ENCODE measurements around the gene NIPBL. TPM values are rescaled to one million over a fixed set of nuclear protein-coding genes. Genes with fewer than 3 reads are reported as not detected.
"Not testable (repeated sequence)": the region's sequence is repeated elsewhere in the genome, so short reads cannot be mapped to it uniquely, and the experiment has no call there.

The NIPBL gene
- total RNA-seq, 2 experiments from 2014 or later, result 54.1 to 55.9 TPM

DNA sequence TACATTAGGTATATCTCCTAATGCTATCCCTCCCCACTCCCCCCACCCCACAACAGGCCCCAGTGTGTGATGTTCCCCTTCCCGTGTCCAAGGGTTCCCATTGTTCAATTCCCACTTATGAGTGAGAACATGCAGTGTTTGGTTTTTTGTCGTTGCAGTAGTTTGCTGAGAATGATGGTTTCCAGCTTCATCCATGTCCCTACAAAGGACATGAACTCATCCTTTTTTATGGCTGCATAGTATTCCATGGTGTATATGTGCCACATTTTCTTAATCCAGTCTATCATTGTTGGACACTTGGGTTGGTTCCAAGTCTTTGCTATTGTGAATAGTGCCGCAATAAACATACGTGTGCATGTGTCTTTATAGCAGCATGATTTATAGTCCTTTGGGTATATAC, 40.0 kb downstream of the NIPBL start:
- H3K36me3 Mint-ChIP-seq (ENCODE audit: low read depth), result peaks cover 13% of the 10 kb centered on the region
- CTCF ChIA-PET; H3K27ac Mint-ChIP-seq; POLR2A ChIA-PET; ATAC-seq; H3K9me3 Mint-ChIP-seq (ENCODE audit: insufficient read depth); H3K4me3 Mint-ChIP-seq; H3K4me1 Mint-ChIP-seq (ENCODE audit: low read depth); DNase-seq; H3K27me3 Mint-ChIP-seq (ENCODE audit: low read depth): not testable (repeated sequence)

DNA sequence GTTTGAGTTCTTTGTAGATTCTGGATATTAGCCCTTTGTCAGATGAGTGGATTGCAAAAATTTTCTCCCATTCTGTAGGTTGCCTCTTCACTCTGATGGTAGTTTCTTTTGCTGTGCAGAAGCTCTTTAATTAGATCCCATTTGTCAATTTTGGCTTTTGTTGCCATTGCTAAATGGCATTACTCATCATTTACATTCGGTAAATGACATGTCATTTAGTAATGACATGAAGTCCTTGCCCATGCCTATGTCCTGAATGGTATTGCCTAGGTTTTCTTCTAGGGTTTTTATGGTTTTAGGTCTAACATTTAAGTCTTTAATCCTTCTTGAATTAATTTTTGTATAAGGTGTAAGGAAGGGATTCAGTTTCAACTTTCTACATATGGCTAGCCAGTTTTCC, 40.8 kb downstream of the NIPBL start:
- H3K9me3 Mint-ChIP-seq (ENCODE audit: insufficient read depth); H3K27ac Mint-ChIP-seq; H3K4me1 Mint-ChIP-seq (ENCODE audit: low read depth); CTCF ChIA-PET; DNase-seq; ATAC-seq; POLR2A ChIA-PET; H3K27me3 Mint-ChIP-seq (ENCODE audit: low read depth); H3K4me3 Mint-ChIP-seq: not testable (repeated sequence)
- H3K36me3 Mint-ChIP-seq (ENCODE audit: low read depth), result peaks cover 13% of the 10 kb centered on the region

DNA sequence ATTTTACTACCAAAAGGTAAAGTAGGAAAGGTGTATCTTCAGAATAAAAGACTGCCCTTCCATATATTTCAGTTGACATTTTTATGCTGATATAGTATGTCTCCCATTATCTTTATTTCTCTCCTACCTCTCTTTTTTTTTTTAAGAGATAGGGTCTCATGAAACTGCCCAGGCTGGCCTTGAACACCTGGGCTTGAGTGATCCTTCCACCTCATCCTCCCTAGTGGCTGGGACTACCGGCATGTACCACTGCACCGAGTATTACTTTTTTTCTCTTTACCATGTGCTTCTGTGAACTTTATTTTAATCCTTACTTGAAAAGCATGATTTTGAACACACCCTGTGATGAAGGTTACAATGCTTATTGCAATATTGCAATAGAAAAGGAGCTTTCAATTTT, 42.7 kb downstream of the NIPBL start:
- CTCF ChIA-PET, result no interaction called here
- Mint-ChIP-seq H3K27ac (no peak overlapping the region), H3K9me3 (ENCODE audit: insufficient read depth) (no peaks in the 10 kb centered on the region), H3K27me3 (ENCODE audit: low read depth) (no peaks in the 10 kb centered on the region), H3K4me1 (ENCODE audit: low read depth) (peaks cover 4% of the 10 kb centered on the region), H3K36me3 (ENCODE audit: low read depth) (peaks cover 13% of the 10 kb centered on the region), H3K4me3 (no peak overlapping the region)
- DNase-seq, result no peak
- POLR2A ChIA-PET, result no interaction called here
- ATAC-seq, result no peak

DNA sequence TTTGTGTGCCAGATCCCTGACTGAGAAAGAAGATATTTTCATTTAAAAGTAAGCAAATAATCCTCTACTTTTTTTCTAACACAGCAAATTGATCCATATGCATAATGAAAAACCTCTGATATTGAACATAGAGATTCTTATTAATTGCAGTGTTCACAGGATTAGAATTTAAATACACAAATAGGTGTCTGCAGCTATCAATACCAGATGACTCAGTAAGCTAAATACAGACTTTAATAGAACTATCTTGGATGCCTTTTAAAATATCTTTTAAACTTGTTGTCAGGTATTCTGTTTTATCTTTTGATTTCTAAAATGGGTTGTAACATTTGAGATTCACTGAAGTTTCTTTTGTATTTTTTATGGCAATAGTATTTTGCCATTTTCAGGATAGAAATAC, 43.1 kb downstream of the NIPBL start:
- Mint-ChIP-seq H3K27ac (no peak overlapping the region), H3K9me3 (ENCODE audit: insufficient read depth) (no peaks in the 10 kb centered on the region), H3K36me3 (ENCODE audit: low read depth) (peaks cover 13% of the 10 kb centered on the region), H3K4me1 (ENCODE audit: low read depth) (peaks cover 4% of the 10 kb centered on the region), H3K4me3 (no peak overlapping the region), H3K27me3 (ENCODE audit: low read depth) (no peaks in the 10 kb centered on the region)
- ATAC-seq, result no peak
- POLR2A ChIA-PET, result no interaction called here
- no peak for DNase-seq
- CTCF ChIA-PET, result no interaction called here

DNA sequence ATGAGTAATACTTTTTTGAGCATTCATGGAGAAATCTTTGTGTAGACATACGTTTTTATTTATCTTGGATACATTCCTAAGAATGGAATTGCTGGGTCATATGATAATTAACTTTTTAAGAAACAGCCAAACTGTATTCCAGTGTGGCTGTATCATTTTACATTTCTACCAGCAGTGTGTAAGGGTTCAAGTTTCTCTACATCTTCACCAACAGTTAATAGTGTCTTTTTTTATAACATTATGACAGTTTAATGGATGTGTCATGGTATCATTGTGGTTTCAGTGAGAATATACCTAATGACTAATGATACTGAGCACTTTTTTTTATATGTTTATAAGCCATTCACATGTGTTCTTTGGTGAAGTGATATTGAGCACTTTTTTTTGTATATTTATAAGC, 52.4 kb downstream of the NIPBL start:
- ATAC-seq, result no peak
- DNase-seq, result no peak
- CTCF ChIA-PET, result interaction anchor here (1.2 kb wide), 1 partner anchor 17 kb away, joined by 3 read pairs; no protein-coding TSS in a partner anchor
- no peak overlapping the region for H3K27ac Mint-ChIP-seq
- POLR2A ChIA-PET, result no interaction called here
- no peak overlapping the region for H3K4me3 Mint-ChIP-seq
- no peaks in the 10 kb centered on the region for H3K27me3 Mint-ChIP-seq (ENCODE audit: low read depth)
- H3K9me3 Mint-ChIP-seq (ENCODE audit: insufficient read depth), result peaks cover 12% of the 10 kb centered on the region
- peaks cover 7% of the 10 kb centered on the region for H3K4me1 Mint-ChIP-seq (ENCODE audit: low read depth)
- peaks cover 13% of the 10 kb centered on the region for H3K36me3 Mint-ChIP-seq (ENCODE audit: low read depth)

DNA sequence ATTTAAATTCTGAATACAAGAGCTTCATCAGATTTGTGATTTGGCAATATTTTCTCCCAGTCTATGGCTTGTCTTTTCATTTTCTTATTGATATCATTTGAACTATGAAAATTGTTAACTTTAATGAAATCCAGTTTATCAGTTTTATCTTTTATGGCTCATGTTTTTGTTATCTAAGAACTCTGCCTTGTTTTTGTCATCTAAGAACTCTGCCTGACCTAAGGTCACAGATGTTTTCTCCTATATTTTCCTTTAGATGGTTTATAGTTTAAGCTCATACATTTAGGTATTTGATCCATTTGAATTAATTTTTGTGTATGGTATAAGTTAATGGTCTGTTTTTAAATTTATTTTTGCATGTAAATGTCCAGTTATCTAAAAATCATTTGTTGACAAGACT, 52.9 kb downstream of the NIPBL start:
- no peaks in the 10 kb centered on the region for H3K27me3 Mint-ChIP-seq (ENCODE audit: low read depth)
- no peak overlapping the region for H3K27ac Mint-ChIP-seq
- POLR2A ChIA-PET, result no interaction called here
- no peak for ATAC-seq
- no peak overlapping the region for H3K4me3 Mint-ChIP-seq
- peaks cover 12% of the 10 kb centered on the region for H3K9me3 Mint-ChIP-seq (ENCODE audit: insufficient read depth)
- peaks cover 13% of the 10 kb centered on the region for H3K36me3 Mint-ChIP-seq (ENCODE audit: low read depth)
- peaks cover 7% of the 10 kb centered on the region for H3K4me1 Mint-ChIP-seq (ENCODE audit: low read depth)
- no peak for DNase-seq
- CTCF ChIA-PET, result interaction anchor here (1.2 kb wide), 1 partner anchor 16 kb away, joined by 3 read pairs; no protein-coding TSS in a partner anchor

DNA sequence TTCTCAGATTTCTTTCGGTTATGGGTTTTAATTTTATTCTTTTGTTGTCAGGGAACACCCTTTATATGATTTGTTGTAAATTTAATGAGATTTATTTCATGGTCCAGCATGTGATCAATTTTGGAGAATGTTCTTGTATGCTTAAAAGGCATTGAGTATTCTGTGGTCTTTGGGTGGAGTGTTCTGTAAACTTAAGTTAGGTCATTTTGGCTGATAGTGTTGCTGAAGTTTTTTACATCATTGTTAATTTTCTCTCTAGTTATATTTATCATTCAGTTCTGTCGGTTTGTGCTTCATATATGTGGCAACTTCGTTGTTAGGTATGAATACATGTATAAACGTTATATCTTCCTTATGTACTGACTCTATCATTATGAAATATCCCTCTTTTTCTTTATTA, 55.5 kb downstream of the NIPBL start:
- DNase-seq (no peak), ATAC-seq (no peak)
- ChIA-PET POLR2A (no interaction called here), CTCF (no interaction called here)
- Mint-ChIP-seq H3K4me3 (no peak overlapping the region), H3K27me3 (ENCODE audit: low read depth) (no peaks in the 10 kb centered on the region), H3K36me3 (ENCODE audit: low read depth) (peaks cover 8% of the 10 kb centered on the region), H3K27ac (no peak overlapping the region), H3K9me3 (ENCODE audit: insufficient read depth) (peaks cover 12% of the 10 kb centered on the region), H3K4me1 (ENCODE audit: low read depth) (peaks cover 11% of the 10 kb centered on the region)

DNA sequence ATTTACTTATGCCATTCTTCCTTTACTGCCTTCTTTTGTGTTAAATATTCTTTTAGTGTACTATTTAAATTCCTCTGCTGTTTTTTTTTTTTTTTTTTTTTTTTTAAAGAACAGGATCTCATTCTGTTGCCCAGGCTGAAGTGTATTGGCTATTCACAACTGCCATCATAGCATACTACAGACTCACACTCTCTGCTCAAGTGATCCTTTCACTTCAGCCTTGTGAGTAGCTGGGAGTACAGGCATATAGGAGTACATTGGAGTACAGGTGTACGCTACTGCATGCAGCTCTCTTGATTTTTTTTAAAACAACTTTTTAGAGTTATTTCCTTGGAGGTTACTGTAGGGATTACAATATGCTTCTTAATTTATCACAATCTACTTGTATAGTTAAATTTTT, 56.1 kb downstream of the NIPBL start:
- no peak overlapping the region for H3K27ac Mint-ChIP-seq
- peaks cover 14% of the 10 kb centered on the region for H3K9me3 Mint-ChIP-seq (ENCODE audit: insufficient read depth)
- ChIA-PET CTCF (no interaction called here), POLR2A (no interaction called here)
- H3K27me3 Mint-ChIP-seq (ENCODE audit: low read depth), result no peaks in the 10 kb centered on the region
- DNase-seq (no peak), ATAC-seq (no peak)
- H3K36me3 Mint-ChIP-seq (ENCODE audit: low read depth), result peaks cover 11% of the 10 kb centered on the region
- H3K4me3 Mint-ChIP-seq, result no peak overlapping the region
- H3K4me1 Mint-ChIP-seq (ENCODE audit: low read depth), result peaks cover 12% of the 10 kb centered on the region

DNA sequence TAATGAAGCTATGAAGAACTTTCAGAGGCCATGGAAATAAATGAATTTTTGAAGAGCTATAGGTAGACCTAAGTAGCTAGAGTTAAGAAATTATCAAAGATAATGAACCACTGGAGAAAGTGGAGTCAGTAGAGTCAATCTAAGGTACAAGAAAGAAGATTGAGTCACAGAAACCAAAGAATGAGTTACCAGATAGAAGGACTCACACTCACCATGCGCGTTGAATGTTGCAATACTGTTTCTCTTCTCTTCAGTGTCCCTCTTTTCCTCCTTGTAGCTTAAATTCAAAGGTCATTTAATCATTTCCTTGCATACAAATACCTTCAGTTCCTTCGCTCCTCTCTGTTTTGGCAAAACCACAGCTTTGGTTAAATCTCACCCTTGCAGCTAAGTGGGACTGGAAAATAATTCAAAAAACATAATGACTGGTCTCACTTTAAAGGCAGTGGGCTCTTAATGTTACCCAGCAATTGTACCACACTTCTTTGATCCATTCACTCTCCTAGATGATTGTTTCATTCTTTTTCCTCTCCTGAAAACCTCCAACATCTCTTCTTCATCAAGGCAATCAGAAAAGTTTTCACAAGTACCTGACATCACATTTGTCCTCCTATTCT, 58.3 kb downstream of the NIPBL start:
- H3K9me3 Mint-ChIP-seq (ENCODE audit: insufficient read depth), result peaks cover 14% of the 10 kb centered on the region
- no peak overlapping the region for H3K4me3 Mint-ChIP-seq
- ATAC-seq, result no peak
- no peak for DNase-seq
- CTCF ChIA-PET, result interaction anchor here (1.3 kb wide), 1 partner anchor 11 kb away, joined by 3 read pairs; no protein-coding TSS in a partner anchor
- peaks cover 17% of the 10 kb centered on the region for H3K36me3 Mint-ChIP-seq (ENCODE audit: low read depth)
- no peak overlapping the region for H3K27ac Mint-ChIP-seq
- POLR2A ChIA-PET, result no interaction called here
- H3K27me3 Mint-ChIP-seq (ENCODE audit: low read depth), result no peaks in the 10 kb centered on the region
- H3K4me1 Mint-ChIP-seq (ENCODE audit: low read depth), result peaks cover 13% of the 10 kb centered on the region

DNA sequence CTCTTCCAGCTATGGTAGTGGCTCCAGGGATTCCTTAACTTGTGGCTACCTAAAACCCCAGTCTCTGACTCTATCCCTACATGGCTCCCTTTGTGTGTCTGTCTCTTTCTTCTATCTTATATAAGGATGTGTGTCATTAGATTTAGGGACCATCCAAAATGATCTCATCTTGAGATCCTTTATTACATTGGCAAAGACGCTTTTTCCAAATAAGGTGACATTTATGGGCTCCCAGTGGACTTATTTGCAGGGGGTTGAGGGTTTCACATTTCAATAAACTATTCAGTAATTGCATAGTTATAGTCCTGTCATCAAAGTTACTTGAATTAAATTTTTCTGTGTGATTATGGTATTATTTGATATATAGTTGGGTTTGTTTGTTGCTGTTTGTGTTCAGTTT, 59.2 kb downstream of the NIPBL start:
- Mint-ChIP-seq H3K36me3 (ENCODE audit: low read depth) (peaks cover 17% of the 10 kb centered on the region), H3K27ac (no peak overlapping the region), H3K4me1 (ENCODE audit: low read depth) (peaks cover 13% of the 10 kb centered on the region), H3K4me3 (no peak overlapping the region), H3K27me3 (ENCODE audit: low read depth) (no peaks in the 10 kb centered on the region), H3K9me3 (ENCODE audit: insufficient read depth) (peaks cover 14% of the 10 kb centered on the region)
- ChIA-PET POLR2A (no interaction called here), CTCF (no interaction called here)
- no peak for ATAC-seq
- DNase-seq, result no peak

DNA sequence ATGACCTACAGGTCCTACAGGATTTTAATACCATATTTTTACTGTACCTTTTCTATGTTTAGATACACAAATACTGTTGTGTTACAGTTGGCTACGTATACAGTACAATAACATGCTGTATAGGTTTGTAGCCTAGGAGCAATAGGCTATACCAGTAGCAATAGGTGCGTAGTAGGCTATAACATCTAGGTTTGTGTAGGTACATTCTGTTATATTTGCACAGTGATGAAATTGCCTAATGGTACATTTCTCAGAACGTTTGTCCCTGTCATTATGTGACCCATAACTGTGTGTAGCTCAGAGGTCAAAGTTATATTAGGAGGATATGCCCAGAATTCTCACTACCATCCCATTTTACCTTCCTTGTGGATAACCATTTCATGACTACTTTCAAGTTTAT, 59.7 kb downstream of the NIPBL start:
- ATAC-seq (no peak), DNase-seq (no peak)
- H3K4me3 Mint-ChIP-seq, result no peak overlapping the region
- peaks cover 17% of the 10 kb centered on the region for H3K36me3 Mint-ChIP-seq (ENCODE audit: low read depth)
- no peak overlapping the region for H3K27ac Mint-ChIP-seq
- H3K9me3 Mint-ChIP-seq (ENCODE audit: insufficient read depth), result peaks cover 14% of the 10 kb centered on the region
- H3K27me3 Mint-ChIP-seq (ENCODE audit: low read depth), result no peaks in the 10 kb centered on the region
- ChIA-PET CTCF (no interaction called here), POLR2A (no interaction called here)
- peaks cover 16% of the 10 kb centered on the region for H3K4me1 Mint-ChIP-seq (ENCODE audit: low read depth)

DNA sequence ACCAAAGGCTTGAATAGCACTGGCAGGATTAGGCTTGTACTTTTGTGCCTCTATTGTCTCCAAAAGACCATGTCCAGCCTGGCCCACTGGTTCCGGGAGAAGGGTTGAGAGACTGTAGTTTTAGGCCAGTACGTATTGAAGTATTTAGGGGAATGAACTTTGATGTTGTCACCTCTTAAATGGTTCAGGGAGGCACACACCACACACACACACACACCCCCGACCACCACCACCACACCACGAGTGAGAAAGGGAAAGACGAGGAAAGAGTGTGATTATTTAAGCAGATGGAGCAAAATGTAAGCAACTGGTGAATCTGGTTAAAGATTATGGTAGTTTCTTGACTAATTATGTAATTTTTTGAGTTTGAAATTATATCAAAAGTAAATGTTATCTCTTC, 61.6 kb downstream of the NIPBL start:
- no peak overlapping the region for H3K4me3 Mint-ChIP-seq
- no peak for ATAC-seq
- peaks cover 13% of the 10 kb centered on the region for H3K36me3 Mint-ChIP-seq (ENCODE audit: low read depth)
- DNase-seq, result no peak
- CTCF ChIA-PET, result interaction anchor here (0.6 kb wide), 1 partner anchor 863 kb away, joined by 3 read pairs; no protein-coding TSS in a partner anchor
- POLR2A ChIA-PET, result no interaction called here
- H3K9me3 Mint-ChIP-seq (ENCODE audit: insufficient read depth), result peaks cover 2% of the 10 kb centered on the region
- H3K27me3 Mint-ChIP-seq (ENCODE audit: low read depth), result no peaks in the 10 kb centered on the region
- peaks cover 13% of the 10 kb centered on the region for H3K4me1 Mint-ChIP-seq (ENCODE audit: low read depth)
- no peak overlapping the region for H3K27ac Mint-ChIP-seq
